H54 (cell line): ENCODE data around the gene GSG1L2.

Experiments used
- DNase-seq: peaks from one replicate; pipeline ENCODE4 v3.0.0; 2011; ENCODE audit warnings: low spot score, mixed read lengths; ENCODE audit not compliant: insufficient read length
- FAIRE-seq: peaks from 3 replicates; lab custom pipeline; 2011; peaks lifted over from hg19 to GRCh38; lab: Jason Lieb, UNC
- POLR2A ChIP-seq: IDR thresholded peaks from 2 replicates; pipeline ENCODE4 v1.6.1; 2011; ENCODE audit warnings: low read depth, mild to moderate bottlenecking, low read length

The GSG1L2 gene

GRCh38 chr17:9765322-9765721, 56.6 kb downstream of the GSG1L2 start:
- FAIRE-seq: no peak
- no peak for TF ChIP-seq POLR2A

GRCh38 chr17:9763643-9764042, 58.2 kb downstream of the GSG1L2 start:
- FAIRE-seq (no peak), DNase-seq (no peak)
- TF ChIP-seq POLR2A: no peak

More at GRCh38 chr17:9765322-9765721, 56.6 kb downstream of the GSG1L2 start:
- DNase-seq: no peak

- FAIRE-seq (no peak), DNase-seq (no peak)
- no peak for TF ChIP-seq POLR2A
Observed at GRCh38 chr17:9760266-9760665, 61.6 kb downstream of the GSG1L2 start.

- FAIRE-seq (no peak), DNase-seq (no peak)
- TF ChIP-seq POLR2A: no peak
Observed at GRCh38 chr17:9755083-9755482, 66.8 kb downstream of the GSG1L2 start.
